ENCODE results near the gene SERPINH1. TPM values are rescaled to one million over a fixed set of nuclear protein-coding genes. Genes with fewer than 3 reads are reported as not detected.
"Not testable (repeated sequence)": the region's sequence is repeated elsewhere in the genome, so short reads cannot be mapped to it uniquely, and the experiment has no call there.

SERPINH1 gene
- polyA plus RNA-seq, 10 donors, result 298 to 570 (median 375) TPM

DNA sequence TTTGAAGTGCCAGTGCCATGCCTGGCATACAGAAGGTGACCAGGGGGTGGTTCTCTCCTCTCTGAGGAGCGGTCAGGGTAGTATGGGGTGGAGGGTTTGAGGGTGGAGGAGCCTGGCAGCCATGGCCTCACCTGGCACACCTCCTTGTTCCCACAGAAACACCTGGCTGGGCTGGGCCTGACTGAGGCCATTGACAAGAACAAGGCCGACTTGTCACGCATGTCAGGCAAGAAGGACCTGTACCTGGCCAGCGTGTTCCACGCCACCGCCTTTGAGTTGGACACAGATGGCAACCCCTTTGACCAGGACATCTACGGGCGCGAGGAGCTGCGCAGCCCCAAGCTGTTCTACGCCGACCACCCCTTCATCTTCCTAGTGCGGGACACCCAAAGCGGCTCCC, 9.6 kb downstream of the SERPINH1 start:
- DNase-seq, result no peak

- DNase-seq, result no peak
These were observed 10.7 kb downstream of the SERPINH1 start for GRCh38 chr11:75572744-75573143.

GRCh38 chr11:75574698-75575602, 12.9 kb downstream of the SERPINH1 start:
- no peak for DNase-seq

- DNase-seq, result no peak
These were observed 14.0 kb downstream of the SERPINH1 start for GRCh38 chr11:75576017-75576416.

DNA sequence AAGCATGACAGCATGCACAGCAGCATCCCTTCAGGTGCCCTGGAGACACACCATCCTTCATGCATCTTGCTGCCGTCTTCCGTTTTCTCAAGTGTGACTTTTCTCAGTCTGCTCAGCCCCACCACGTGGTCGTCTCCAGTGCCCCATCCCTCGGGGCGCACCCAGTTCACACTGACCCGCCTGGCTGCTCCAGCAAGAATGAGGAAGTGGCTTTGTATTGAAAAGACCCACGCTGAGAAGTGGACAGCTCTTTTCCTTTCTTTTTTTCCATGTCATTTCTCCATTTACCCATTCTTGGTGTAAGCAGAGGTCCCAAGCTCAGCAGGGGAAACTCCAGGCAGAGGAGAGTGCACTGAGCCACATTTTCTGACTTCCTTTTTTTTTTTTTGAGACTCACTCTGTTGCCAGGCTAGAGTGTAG, 14.5 kb downstream of the SERPINH1 start:
- DNase-seq, result peak in 1 of 3 donors; percentile 53

GRCh38 chr11:75577207-75577606, 15.2 kb downstream of the SERPINH1 start:
- DNase-seq, result no peak

DNA sequence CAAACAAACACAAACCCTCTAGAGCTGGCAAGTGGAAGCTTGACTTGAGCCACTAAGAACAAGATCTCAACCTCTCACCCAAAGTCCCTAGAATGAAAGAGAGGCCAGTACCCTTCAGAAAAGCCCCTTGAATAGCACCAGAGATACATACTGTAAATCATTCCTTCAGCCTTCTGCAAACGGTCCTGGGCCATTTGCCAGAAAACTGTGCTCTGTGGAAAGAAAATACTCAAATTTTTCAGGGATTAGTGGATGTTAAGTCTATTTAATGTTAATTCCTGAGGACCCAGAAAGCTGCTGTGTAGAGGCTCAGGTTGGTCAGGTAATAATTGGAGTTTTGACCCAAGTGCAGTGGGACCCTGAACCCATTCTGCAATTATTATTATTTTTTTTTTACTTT, 16.9 kb downstream of the SERPINH1 start:
- no peak for DNase-seq

- no peak for DNase-seq
These were observed 17.8 kb downstream of the SERPINH1 start for GRCh38 chr11:75579841-75580240.

- DNase-seq, result no peak
These were observed 20.4 kb downstream of the SERPINH1 start for GRCh38 chr11:75582506-75582894.

GRCh38 chr11:75582895-75583717, 21.1 kb downstream of the SERPINH1 start:
- peak; percentile 69 to 95 (median 88) for DNase-seq

DNA sequence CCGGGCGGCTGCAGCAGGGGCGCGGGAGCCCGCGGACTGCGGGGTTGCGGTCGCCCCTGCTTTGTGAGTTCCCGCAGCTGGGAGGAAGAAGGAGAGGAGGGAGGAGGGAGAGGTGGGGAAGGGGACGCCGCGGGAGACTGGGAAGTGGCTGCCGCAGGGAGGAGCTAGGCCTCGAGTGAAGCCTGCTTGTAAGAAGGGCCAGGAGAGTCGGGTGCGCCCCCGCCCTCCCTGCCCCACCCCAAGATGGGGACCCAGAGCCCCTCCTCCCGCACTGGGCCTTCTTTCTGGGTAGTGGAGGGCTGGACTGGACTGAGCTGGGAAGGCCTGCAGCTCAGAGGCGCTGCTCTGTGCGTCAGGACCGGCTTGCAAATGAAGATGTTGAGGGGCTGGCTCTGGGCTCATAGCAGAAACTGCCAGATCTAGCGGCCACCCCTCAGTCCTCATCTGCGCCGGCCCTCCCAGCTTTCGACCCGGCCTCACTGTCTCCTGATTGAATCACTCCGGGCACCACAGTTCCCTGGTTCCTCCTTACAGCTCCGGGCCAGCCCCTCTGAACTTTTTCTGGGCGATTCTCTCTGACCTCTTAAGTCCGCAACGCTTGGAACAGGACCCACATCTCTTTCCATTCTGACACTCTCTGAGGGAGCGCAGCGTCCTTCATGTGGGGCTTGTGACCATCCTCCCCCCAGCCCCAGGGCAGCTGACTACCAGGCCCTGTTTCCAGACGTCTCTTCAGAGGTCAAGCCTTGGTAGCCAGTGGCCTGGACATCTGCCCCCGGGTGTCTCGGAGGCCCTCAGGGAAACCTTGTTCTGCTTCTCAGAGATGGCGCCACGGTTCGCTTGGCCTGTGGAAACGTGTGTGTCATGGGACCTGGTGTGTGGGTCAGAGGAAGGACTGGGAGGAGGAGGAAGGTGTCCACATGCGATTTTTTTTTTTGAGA, 21.9 kb downstream of the SERPINH1 start:
- peak; percentile 82 to 97 (median 89) for DNase-seq

DNA sequence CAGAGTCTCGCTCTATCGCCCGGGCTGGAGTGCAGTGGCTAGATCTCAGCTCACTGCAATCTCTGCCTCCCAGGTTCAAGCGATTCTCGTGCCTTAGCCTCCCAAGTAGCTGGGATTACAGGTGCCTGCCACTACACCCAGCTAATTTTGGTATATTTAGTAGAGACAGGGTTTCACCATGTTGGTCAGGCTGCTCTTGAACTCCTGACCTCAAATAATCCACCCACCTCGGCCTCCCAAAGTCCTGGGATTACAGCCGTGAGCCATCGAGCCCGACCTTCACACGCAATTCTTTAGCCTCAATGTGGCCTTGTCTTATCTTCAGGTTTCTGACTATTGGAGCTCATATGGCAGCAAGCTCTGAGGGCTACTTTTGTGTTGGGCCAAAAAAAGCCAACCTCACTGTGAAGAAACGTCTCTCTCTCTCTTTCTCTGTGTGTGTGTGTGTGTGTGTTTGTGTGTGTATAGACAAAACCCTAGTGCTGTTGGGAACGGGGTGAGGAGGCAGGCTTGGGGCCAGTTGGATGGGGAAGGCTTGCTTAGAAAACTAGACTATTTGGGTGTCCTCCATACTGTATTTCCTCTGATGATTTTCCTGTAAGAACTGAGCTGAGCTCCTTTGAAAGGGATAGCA, 22.7 kb downstream of the SERPINH1 start:
- not testable (repeated sequence) for DNase-seq

- DNase-seq, result no peak
These were observed 23.2 kb downstream of the SERPINH1 start for GRCh38 chr11:75585293-75585670.

GRCh38 chr11:75586395-75586794, 24.3 kb downstream of the SERPINH1 start:
- no peak for DNase-seq

DNA sequence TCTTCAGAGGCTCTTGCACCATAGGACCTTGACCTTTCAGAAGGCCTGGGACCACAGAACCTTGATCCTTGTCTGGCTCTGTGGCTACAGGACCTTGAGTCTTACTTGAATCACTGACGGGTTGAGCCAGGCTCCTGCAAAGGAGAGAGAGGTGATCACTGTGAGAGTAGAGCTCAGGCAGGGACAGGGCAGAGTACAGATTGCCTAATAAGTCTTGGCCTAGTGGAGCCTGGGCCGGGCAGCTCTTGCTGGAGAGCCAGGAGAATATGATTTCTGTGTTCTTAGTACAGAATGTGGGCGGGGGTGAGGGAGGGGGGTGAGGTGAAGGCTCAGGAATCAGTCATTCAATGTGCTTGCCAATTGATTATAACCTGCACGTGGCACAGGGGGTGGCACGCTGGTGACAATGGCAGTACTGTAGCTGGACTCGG, 26.0 kb downstream of the SERPINH1 start:
- no peak for DNase-seq

GRCh38 chr11:75589051-75589450, 27.0 kb downstream of the SERPINH1 start:
- no peak for DNase-seq

DNA sequence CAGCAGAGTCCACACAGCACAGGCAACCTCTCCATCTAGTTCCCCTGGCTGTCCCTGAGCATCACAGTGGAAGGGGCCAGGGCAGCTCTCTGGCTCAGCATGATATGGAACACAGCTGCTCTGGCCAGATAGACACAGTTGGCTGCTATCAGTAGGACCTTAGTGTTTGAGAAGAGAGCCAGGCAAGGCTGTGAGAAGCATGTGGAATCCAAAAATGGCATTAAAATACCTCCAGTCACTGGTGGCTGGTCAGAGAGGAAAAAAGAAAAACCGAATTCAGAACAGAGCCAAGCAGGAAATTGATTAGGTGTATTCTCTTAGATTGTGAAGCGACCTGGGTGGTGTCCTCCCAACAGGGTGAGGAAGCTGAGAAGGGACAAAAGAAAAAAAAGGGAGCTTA, 27.9 kb downstream of the SERPINH1 start:
- DNase-seq, result no peak

GRCh38 chr11:75591371-75591770, 29.3 kb downstream of the SERPINH1 start:
- no peak for DNase-seq

DNA sequence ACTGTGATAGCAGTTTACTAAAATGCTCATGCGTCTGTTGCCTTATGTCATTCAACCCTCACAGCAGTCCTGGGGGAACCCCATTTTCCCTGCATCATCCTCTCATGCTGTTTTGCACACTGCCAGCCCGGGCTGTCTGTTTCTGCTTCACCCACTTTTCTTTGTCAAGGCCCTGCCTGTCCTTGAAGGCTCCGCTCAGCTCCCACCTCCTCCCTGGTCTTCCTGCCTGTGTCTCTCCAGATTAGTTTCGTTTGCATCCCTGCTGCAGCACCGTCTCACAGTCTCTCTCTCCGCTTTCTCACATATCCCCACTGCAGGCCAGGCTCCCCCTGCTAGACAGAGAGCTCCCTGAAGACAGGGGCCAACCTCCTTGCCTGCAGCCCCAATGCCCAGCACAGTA, 29.9 kb downstream of the SERPINH1 start:
- no peak for DNase-seq

DNA sequence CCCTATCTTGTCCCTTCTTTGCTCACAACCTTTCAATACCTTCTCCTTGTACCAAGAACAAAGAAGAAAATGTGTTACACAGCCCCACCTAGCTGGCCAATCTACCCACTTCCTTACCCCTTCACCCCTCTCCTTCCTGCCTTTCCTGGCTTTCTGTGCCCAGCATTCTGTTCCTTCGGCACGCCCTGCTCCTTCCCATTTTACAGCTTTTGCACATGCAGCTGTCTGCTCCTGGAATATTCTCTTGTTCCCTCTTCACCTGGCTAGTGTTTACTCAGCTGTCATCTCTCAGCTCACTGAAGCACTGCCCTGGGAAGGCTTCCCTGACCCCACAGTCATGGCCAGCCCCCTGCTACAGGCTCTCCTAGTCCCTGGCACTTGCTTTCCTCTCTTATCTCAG, 30.7 kb downstream of the SERPINH1 start:
- DNase-seq, result no peak

DNA sequence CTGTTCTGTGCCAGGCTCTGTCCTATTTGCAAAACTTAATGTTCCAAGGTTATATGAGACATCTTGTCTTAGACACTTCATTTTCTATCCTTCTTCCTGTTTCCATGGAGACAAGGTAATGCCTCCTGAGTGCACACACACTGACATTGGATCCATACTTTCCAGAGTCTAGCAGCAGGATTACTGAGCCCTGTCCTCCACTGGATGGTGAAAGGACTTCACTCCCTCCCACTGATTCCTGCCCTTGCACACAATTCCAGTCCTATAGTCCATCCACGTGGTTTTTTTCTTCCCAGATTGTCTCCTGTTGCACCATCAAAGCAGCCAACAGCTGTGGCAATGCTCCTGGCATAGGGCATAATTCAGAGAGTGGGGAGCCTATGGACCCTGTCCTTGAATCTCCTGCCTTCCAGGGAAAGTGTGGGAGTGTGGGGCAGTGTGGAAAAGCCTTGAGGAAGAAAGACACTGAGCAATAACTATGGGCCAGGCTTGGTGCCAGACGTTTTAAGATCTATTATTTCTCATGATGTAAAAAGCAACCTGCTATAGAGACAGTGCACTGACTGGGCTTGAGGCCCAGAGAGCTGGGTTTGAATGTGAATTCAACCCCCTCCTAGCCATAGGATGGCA, 31.3 kb downstream of the SERPINH1 start:
- no peak for DNase-seq
